ENCODE measurements around the gene BMERB1.

DNA sequence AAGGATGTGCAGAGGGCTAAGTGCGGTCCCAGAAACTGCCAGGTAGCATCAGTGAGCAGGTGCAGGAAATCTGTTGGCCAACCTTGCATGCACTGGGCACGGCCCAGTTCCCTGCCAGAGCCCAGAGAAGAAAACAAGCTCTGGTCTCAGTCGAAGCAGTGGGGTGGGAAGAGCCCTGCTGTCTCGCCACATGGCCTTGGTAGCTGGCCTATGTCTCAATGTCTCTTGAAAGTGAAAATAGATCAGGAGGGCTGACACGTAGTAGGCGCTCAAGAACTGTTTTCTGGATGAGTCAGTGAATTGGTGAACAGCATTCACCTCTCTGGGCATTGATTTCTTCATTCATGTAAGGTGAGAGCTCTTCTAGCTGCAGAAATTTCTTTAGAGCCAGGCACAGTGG, 118.1 kb downstream of the BMERB1 start:
- TF ChIP-seq, protein P1, sequence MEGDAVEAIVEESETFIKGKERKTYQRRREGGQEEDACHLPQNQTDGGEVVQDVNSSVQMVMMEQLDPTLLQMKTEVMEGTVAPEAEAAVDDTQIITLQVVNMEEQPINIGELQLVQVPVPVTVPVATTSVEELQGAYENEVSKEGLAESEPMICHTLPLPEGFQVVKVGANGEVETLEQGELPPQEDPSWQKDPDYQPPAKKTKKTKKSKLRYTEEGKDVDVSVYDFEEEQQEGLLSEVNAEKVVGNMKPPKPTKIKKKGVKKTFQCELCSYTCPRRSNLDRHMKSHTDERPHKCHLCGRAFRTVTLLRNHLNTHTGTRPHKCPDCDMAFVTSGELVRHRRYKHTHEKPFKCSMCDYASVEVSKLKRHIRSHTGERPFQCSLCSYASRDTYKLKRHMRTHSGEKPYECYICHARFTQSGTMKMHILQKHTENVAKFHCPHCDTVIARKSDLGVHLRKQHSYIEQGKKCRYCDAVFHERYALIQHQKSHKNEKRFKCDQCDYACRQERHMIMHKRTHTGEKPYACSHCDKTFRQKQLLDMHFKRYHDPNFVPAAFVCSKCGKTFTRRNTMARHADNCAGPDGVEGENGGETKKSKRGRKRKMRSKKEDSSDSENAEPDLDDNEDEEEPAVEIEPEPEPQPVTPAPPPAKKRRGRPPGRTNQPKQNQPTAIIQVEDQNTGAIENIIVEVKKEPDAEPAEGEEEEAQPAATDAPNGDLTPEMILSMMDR (IDR thresholded peaks at IDR 0.05), result no peak
- no peak for TF ChIP-seq POLR2A (IDR thresholded peaks at IDR 0.05)
